H9 (cell line): ENCODE measurements around the gene KRTAP10-3. TPM values are rescaled to one million over a fixed set of nuclear protein-coding genes. Genes with fewer than 3 reads are reported as not detected.

Source experiments
- DNase-seq: peaks from one replicate; pipeline ENCODE4 v3.0.0-alpha.2; 2017
- H2AFZ ChIP-seq: one replicate; pipeline ENCODE4 v1.6.1; 2013; ENCODE audit warnings: mild to moderate bottlenecking, low read length, control low read depth, moderate library complexity
- H2AK5ac ChIP-seq: 2 replicates; pipeline ENCODE4 v1.6.1; 2013; ENCODE audit warnings: low read length, control low read depth, mixed read lengths; ENCODE audit not compliant: insufficient read length
- H2BK120ac ChIP-seq: one replicate; pipeline ENCODE4 v1.6.1; 2013; ENCODE audit warnings: low read depth, mild to moderate bottlenecking, low read length, control low read depth, inconsistent platforms; ENCODE audit not compliant: poor library complexity, severe bottlenecking
- H2BK12ac ChIP-seq: 2 replicates; pipeline ENCODE4 v1.6.1; 2013; ENCODE audit warnings: low read length, control low read depth, mixed read lengths, low read depth; ENCODE audit not compliant: insufficient read length
- H2BK15ac ChIP-seq: 2 replicates; pipeline ENCODE4 v1.6.1; 2013; ENCODE audit warnings: low read depth, low read length, control low read depth
- H2BK20ac ChIP-seq: one replicate; pipeline ENCODE4 v1.6.1; 2013; ENCODE audit warnings: low read depth, mild to moderate bottlenecking, low read length, control low read depth, inconsistent platforms; ENCODE audit not compliant: poor library complexity, severe bottlenecking
- H2BK5ac ChIP-seq: 2 replicates; pipeline ENCODE4 v1.6.1; 2013; ENCODE audit warnings: low read length, control low read depth, mixed read lengths; ENCODE audit not compliant: insufficient read length
- H3K14ac ChIP-seq: 2 replicates; pipeline ENCODE4 v1.6.1; 2013; ENCODE audit warnings: low read length, control low read depth; ENCODE audit not compliant: insufficient read depth
- H3K18ac ChIP-seq: 2 replicates; pipeline ENCODE4 v1.6.1; 2013; ENCODE audit warnings: low read depth, mild to moderate bottlenecking, mixed read lengths, low read length, control low read depth; ENCODE audit not compliant: insufficient read length
- H3K23ac ChIP-seq: 2 replicates; pipeline ENCODE4 v1.6.1; 2013; ENCODE audit warnings: low read length, control low read depth, mixed read lengths, low read depth; ENCODE audit not compliant: insufficient read length
- H3K23me2 ChIP-seq: 2 replicates; pipeline ENCODE4 v1.6.1; 2013; ENCODE audit warnings: low read depth, mild to moderate bottlenecking, mixed read lengths, low read length, control low read depth; ENCODE audit not compliant: insufficient read length, poor library complexity, severe bottlenecking
- H3K27ac ChIP-seq: 2 replicates; pipeline ENCODE4 v1.5.1; 2013; ENCODE audit warnings: low read length, control low read depth, mixed read lengths, low read depth; ENCODE audit not compliant: insufficient read length
- H3K27me3 ChIP-seq: 2 replicates; pipeline ENCODE4 v1.6.1; 2013; ENCODE audit warnings: low read length, control low read depth, inconsistent platforms; ENCODE audit not compliant: insufficient read depth
- H3K4ac ChIP-seq: 2 replicates; pipeline ENCODE4 v1.6.1; 2013; ENCODE audit warnings: low read depth, mild to moderate bottlenecking, control low read depth, inconsistent platforms, low read length, moderate library complexity
- H3K4me1 ChIP-seq: 2 replicates; pipeline ENCODE4 v1.6.1; 2013; ENCODE audit warnings: low read length, control low read depth, inconsistent platforms; ENCODE audit not compliant: insufficient read depth
- H3K4me2 ChIP-seq: 2 replicates; pipeline ENCODE4 v1.6.1; 2013; ENCODE audit warnings: low read length, control low read depth, mixed read lengths; ENCODE audit not compliant: insufficient read length, insufficient read depth
- H3K56ac ChIP-seq: 2 replicates; pipeline ENCODE4 v1.6.1; 2013; ENCODE audit warnings: low read depth, mild to moderate bottlenecking, mixed read lengths, low read length, control low read depth; ENCODE audit not compliant: insufficient read length
- H3K79me1 ChIP-seq: 2 replicates; pipeline ENCODE4 v1.6.1; 2013; ENCODE audit warnings: low read depth, mild to moderate bottlenecking, moderate library complexity, low read length, control low read depth, inconsistent platforms; ENCODE audit not compliant: insufficient read depth, poor library complexity, severe bottlenecking
- H3K79me2 ChIP-seq: 2 replicates; pipeline ENCODE4 v1.6.1; 2013; ENCODE audit warnings: low read length, control low read depth, inconsistent platforms; ENCODE audit not compliant: insufficient read depth
- H3K9ac ChIP-seq: 2 replicates; pipeline ENCODE4 v1.6.1; 2013; ENCODE audit warnings: low read length, control low read depth, mixed read lengths; ENCODE audit not compliant: insufficient read length; ENCODE audit errors: extremely low read depth
- H3K9me3 ChIP-seq: one replicate; pipeline ENCODE4 v1.6.1; 2013; ENCODE audit warnings: low read depth, low read length, inconsistent platforms; ENCODE audit not compliant: control insufficient read depth
- H3T11ph ChIP-seq: one replicate; pipeline ENCODE4 v1.6.1; 2013; ENCODE audit warnings: mild to moderate bottlenecking, low read length, control low read depth, inconsistent platforms
- H4K20me1 ChIP-seq: one replicate; pipeline ENCODE4 v1.6.1; 2013; ENCODE audit not compliant: control insufficient read depth, insufficient read length, insufficient read depth
- H4K5ac ChIP-seq: 2 replicates; pipeline ENCODE4 v1.6.1; 2013; ENCODE audit warnings: low read depth, mild to moderate bottlenecking, mixed read lengths, low read length, control low read depth; ENCODE audit not compliant: insufficient read length
- H4K8ac ChIP-seq: replicated peaks from 2 replicates; pipeline ENCODE4 v1.6.1; 2013; ENCODE audit warnings: low read length, control low read depth, mixed read lengths, low read depth; ENCODE audit not compliant: insufficient read length
- H4K91ac ChIP-seq: 2 replicates; pipeline ENCODE4 v1.6.1; 2013; ENCODE audit warnings: low read depth, mild to moderate bottlenecking, moderate library complexity, mixed read lengths, low read length, control low read depth; ENCODE audit not compliant: insufficient read length
- H3K27ac Mint-ChIP-seq, 3 experiments: 2 replicates in 2 of 3; 3 replicates in 1 of 3; pipeline ENCODE4 v1.8.0; 2020 to 2021; ENCODE audit warnings: mixed read lengths in 3 of 3, mild to moderate bottlenecking in 1 of 3, moderate library complexity in 1 of 3
- H3K27me3 Mint-ChIP-seq: 2 replicates; pipeline ENCODE4 v1.8.0; 2021; ENCODE audit warnings: low read depth, mild to moderate bottlenecking, moderate library complexity, mixed read lengths
- H3K36me3 Mint-ChIP-seq, 3 experiments: 2 replicates in 2 of 3; 3 replicates in 1 of 3; pipeline ENCODE4 v1.8.0; 2020 to 2021; ENCODE audit warnings: low read depth in 3 of 3, mixed read lengths in 3 of 3; ENCODE audit not compliant: insufficient read depth in 1 of 3
- H3K4me1 Mint-ChIP-seq, 2 experiments: 2 replicates each; pipeline ENCODE4 v1.8.0; 2020; ENCODE audit warnings: mixed read lengths in 2 of 2
- H3K4me3 Mint-ChIP-seq, 2 experiments: 2 replicates in 1 of 2; 3 replicates in 1 of 2; pipeline ENCODE4 v1.8.0; 2020 to 2021; ENCODE audit warnings: mild to moderate bottlenecking in 2 of 2, mixed read lengths in 2 of 2, moderate library complexity in 1 of 2
- H3K9me3 Mint-ChIP-seq, 2 experiments: 2 replicates in 1 of 2; 3 replicates in 1 of 2; pipeline ENCODE4 v1.8.0; 2020; ENCODE audit warnings: mild to moderate bottlenecking in 2 of 2, mixed read lengths in 2 of 2, moderate library complexity in 1 of 2
- CTCF ChIP-seq: fragments of 200-600 bp; sonication (generic); conservative IDR thresholded peaks from 3 replicates; pipeline ENCODE4 v1.8.0; 2021; ENCODE audit warnings: antibody characterized with exemption, mild to moderate bottlenecking
- WGBS: extraction: QIAGEN DNeasy Blood & Tissue Kit; methylation state at CpG from one replicate; pipeline ENCODE4 v1.1.7; 2013; ENCODE audit warnings: missing lambda C conversion rate, low lambda C conversion rate, mixed read lengths; ENCODE audit not compliant: insufficient read length; ENCODE audit errors: extremely low coverage; 5-methylcytosine and 5-hydroxymethylcytosine counted together
- total RNA-seq: library from RNA; stranded (reverse); gene quantifications from 2 replicates; pipeline ENCODE4 v1.2.1, GENCODE V29; 2021

The KRTAP10-3 gene
- total RNA-seq, 1 experiment from 2014 or later = not detected

- Mint-ChIP-seq H3K27me3 (peaks cover 9% of the 10 kb centered on the region), H3K4me3 (no peak overlapping the region; a peak in 1 of 5 replicates), H3K36me3 (no peaks in the 10 kb centered on the region; a peak in 1 of 7 replicates), H3K4me1 (no peaks in the 10 kb centered on the region), H3K27ac (no peak overlapping the region), H3K9me3 (no peaks in the 10 kb centered on the region)
- H2AFZ ChIP-seq = no peak overlapping the region
- H3K4ac ChIP-seq = no peak overlapping the region
- H4K20me1 ChIP-seq = no peaks in the 10 kb centered on the region
- no peak overlapping the region for H4K8ac ChIP-seq
- no CpG with 5 or more reads among the region's 1 CpG for WGBS
- H3K56ac ChIP-seq = no peak overlapping the region
- no peak overlapping the region for H3K4me2 ChIP-seq
- H3K23ac ChIP-seq = no peak overlapping the region
- H4K5ac ChIP-seq = no peak overlapping the region
- no peak overlapping the region for H2BK15ac ChIP-seq
- no peak overlapping the region for H4K91ac ChIP-seq
- H2BK20ac ChIP-seq = no peak overlapping the region
- H3K14ac ChIP-seq = no peak overlapping the region
- H3K9me3 ChIP-seq = no peaks in the 10 kb centered on the region
- H3K27ac ChIP-seq = no peak overlapping the region
- no peak overlapping the region for H2BK12ac ChIP-seq
- no peak overlapping the region for H3K9ac ChIP-seq
- H2BK120ac ChIP-seq = no peak overlapping the region
- no peaks in the 10 kb centered on the region for H3K23me2 ChIP-seq
- H2AK5ac ChIP-seq = no peak overlapping the region
- TF ChIP-seq CTCF = no peak
- H3K27me3 ChIP-seq = no peaks in the 10 kb centered on the region
- H3K4me1 ChIP-seq = no peaks in the 10 kb centered on the region
- no peak overlapping the region for H2BK5ac ChIP-seq
- no peaks in the 10 kb centered on the region for H3K79me2 ChIP-seq
- no peak overlapping the region for H3K18ac ChIP-seq
- no peak overlapping the region for H3T11ph ChIP-seq
- no peaks in the 10 kb centered on the region for H3K79me1 ChIP-seq
- DNase-seq = no peak
These were observed 6.4 kb upstream of the KRTAP10-3 start for GRCh38 chr21:44564886-44565598.
